ENCODE data around the gene SLC8A1.

SLC8A1 gene

DNA sequence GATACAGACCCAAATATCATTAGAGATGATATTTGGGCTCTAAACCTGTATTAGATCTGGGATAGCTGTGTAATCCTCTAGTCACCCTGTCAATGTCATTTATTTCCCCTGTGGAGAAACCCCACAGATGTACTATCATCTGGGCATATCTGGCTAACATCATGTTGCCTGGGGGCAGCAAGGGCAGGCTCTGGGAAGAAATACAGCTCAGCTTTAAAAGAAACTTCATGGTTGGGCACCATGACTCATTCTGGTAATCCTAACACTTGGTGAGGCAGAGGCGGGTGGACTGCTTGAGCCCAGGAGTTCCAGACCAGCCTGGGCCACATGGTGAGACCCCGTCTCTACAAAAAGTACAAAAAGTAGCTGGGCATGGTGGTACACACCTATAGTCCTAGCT lies 282.5 kb downstream of the SLC8A1 start:
- TF ChIP-seq GLIS3 (CRISPR knock-in tag; IDR thresholded peaks at IDR 0.05) (no peak), RARB (CRISPR knock-in tag; IDR thresholded peaks at IDR 0.05) (0 out of 2 replicates have a peak, but pooled peaks have one; percentile 45)
- ATAC-seq = peak; percentile 89

DNA sequence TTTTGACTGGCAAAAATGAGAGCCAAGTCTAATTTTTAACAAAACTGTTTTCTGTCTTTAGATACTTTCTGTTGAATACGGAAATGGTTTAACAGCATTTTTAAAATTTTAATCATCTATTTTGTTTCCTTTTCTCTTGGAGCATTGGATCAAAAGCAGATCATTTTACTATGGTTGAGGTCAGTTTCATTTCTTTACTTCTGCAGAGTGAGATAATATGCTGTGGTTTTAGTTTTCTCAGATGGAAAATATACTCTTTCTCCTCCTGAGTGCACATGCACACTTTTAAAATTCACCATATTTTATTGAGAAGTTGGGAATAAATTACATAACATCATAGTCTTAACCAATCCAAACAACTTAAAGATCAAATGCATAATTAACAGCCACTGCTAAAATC lies 283.3 kb downstream of the SLC8A1 start:
- ATAC-seq = peak; percentile 53
- no peak for TF ChIP-seq ISL1 (CRISPR knock-in tag; IDR thresholded peaks at IDR 0.05)
- TF ChIP-seq TOX (CRISPR knock-in tag; IDR thresholded peaks at IDR 0.05; ENCODE audit: borderline replicate concordance) = no peak
- TF ChIP-seq BACH2 (CRISPR knock-in tag; IDR thresholded peaks at IDR 0.05; ENCODE audit: borderline replicate concordance) = no peak
- TF ChIP-seq, protein P1, sequence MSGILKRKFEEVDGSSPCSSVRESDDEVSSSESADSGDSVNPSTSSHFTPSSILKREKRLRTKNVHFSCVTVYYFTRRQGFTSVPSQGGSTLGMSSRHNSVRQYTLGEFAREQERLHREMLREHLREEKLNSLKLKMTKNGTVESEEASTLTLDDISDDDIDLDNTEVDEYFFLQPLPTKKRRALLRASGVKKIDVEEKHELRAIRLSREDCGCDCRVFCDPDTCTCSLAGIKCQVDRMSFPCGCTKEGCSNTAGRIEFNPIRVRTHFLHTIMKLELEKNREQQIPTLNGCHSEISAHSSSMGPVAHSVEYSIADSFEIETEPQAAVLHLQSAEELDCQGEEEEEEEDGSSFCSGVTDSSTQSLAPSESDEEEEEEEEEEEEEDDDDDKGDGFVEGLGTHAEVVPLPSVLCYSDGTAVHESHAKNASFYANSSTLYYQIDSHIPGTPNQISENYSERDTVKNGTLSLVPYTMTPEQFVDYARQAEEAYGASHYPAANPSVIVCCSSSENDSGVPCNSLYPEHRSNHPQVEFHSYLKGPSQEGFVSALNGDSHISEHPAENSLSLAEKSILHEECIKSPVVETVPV (CRISPR knock-in tag; IDR thresholded peaks at IDR 0.05) = no peak
- TF ChIP-seq ZFP3 (CRISPR knock-in tag; IDR thresholded peaks at IDR 0.05) = no peak

DNA sequence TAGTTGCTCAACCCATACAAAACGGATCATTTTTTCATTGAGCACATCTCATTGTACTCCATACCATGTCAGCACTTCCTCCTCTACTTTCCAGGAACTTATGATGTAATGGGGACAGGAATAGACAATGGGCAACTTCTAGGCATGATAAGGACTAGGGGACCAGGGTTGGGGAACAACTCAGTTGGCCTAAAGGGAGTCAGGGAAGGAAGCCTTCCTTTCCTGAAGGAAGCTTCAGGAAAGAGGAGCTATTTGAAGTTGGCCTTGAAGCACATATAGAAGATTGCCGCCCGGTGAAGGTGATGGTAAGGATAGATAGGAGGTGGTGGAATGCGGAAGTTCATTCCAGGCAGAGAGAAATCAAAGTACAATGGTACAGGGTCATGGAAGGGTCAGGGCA lies 283.9 kb downstream of the SLC8A1 start:
- ATAC-seq = no peak; the same call in 2 of the 3 replicates
- TF ChIP-seq ZNF70 (CRISPR knock-in tag; IDR thresholded peaks at IDR 0.05) (no peak), ZC3H10 (CRISPR knock-in tag; IDR thresholded peaks at IDR 0.05) (no peak), GLIS3 (CRISPR knock-in tag; IDR thresholded peaks at IDR 0.05) (no peak), ZFP30 (CRISPR knock-in tag; IDR thresholded peaks at IDR 0.05) (no peak), ESRRG (CRISPR knock-in tag; IDR thresholded peaks at IDR 0.05) (no peak), ZNF8 (CRISPR knock-in tag; IDR thresholded peaks at IDR 0.05) (no peak), SNAI2 (CRISPR knock-in tag; IDR thresholded peaks at IDR 0.05) (no peak), PPARA (CRISPR knock-in tag; IDR thresholded peaks at IDR 0.05; ENCODE audit: borderline replicate concordance) (no peak), ZNF565 (CRISPR knock-in tag; conservative IDR thresholded peaks at IDR 0.05; ENCODE audit: low read depth) (no peak)
- TF ChIP-seq, protein P2, sequence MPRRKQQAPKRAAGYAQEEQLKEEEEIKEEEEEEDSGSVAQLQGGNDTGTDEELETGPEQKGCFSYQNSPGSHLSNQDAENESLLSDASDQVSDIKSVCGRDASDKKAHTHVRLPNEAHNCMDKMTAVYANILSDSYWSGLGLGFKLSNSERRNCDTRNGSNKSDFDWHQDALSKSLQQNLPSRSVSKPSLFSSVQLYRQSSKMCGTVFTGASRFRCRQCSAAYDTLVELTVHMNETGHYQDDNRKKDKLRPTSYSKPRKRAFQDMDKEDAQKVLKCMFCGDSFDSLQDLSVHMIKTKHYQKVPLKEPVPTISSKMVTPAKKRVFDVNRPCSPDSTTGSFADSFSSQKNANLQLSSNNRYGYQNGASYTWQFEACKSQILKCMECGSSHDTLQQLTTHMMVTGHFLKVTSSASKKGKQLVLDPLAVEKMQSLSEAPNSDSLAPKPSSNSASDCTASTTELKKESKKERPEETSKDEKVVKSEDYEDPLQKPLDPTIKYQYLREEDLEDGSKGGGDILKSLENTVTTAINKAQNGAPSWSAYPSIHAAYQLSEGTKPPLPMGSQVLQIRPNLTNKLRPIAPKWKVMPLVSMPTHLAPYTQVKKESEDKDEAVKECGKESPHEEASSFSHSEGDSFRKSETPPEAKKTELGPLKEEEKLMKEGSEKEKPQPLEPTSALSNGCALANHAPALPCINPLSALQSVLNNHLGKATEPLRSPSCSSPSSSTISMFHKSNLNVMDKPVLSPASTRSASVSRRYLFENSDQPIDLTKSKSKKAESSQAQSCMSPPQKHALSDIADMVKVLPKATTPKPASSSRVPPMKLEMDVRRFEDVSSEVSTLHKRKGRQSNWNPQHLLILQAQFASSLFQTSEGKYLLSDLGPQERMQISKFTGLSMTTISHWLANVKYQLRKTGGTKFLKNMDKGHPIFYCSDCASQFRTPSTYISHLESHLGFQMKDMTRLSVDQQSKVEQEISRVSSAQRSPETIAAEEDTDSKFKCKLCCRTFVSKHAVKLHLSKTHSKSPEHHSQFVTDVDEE (CRISPR knock-in tag; IDR thresholded peaks at IDR 0.05) = no peak
- TF ChIP-seq, protein P3, sequence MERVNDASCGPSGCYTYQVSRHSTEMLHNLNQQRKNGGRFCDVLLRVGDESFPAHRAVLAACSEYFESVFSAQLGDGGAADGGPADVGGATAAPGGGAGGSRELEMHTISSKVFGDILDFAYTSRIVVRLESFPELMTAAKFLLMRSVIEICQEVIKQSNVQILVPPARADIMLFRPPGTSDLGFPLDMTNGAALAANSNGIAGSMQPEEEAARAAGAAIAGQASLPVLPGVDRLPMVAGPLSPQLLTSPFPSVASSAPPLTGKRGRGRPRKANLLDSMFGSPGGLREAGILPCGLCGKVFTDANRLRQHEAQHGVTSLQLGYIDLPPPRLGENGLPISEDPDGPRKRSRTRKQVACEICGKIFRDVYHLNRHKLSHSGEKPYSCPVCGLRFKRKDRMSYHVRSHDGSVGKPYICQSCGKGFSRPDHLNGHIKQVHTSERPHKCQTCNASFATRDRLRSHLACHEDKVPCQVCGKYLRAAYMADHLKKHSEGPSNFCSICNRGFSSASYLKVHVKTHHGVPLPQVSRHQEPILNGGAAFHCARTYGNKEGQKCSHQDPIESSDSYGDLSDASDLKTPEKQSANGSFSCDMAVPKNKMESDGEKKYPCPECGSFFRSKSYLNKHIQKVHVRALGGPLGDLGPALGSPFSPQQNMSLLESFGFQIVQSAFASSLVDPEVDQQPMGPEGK (CRISPR knock-in tag; IDR thresholded peaks at IDR 0.05; ENCODE audit: borderline replicate concordance) = no peak
- TF ChIP-seq, protein P4, sequence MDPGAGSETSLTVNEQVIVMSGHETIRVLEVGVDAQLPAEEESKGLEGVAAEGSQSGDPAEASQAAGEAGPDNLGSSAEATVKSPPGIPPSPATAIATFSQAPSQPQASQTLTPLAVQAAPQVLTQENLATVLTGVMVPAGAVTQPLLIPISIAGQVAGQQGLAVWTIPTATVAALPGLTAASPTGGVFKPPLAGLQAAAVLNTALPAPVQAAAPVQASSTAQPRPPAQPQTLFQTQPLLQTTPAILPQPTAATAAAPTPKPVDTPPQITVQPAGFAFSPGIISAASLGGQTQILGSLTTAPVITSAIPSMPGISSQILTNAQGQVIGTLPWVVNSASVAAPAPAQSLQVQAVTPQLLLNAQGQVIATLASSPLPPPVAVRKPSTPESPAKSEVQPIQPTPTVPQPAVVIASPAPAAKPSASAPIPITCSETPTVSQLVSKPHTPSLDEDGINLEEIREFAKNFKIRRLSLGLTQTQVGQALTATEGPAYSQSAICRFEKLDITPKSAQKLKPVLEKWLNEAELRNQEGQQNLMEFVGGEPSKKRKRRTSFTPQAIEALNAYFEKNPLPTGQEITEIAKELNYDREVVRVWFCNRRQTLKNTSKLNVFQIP (CRISPR knock-in tag; IDR thresholded peaks at IDR 0.05; ENCODE audit: borderline replicate concordance, low read depth) = no peak

DNA sequence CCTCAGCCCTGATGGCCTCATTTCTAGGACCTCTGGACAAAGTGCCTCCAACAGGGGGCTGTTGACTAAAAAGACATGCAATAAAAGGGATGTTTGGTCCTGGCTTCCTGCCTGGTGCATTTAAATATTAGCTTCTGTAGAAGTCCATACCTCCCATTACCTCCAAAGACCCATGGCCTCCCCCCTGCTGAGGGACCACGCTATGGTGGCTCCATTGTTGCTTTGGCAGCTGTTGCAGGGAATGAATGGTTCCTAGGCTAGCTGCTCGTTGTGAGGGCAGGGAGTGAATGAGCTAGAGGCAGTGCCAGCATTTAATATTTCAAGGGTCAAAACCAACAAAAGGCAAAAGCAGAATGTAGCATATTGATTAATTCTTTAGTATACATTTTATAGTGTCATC lies 285.9 kb downstream of the SLC8A1 start:
- ATAC-seq = no peak
- TF ChIP-seq ZC3H10 (CRISPR knock-in tag; IDR thresholded peaks at IDR 0.05) = no peak
- TF ChIP-seq, protein P1 (CRISPR knock-in tag; IDR thresholded peaks at IDR 0.05) = no peak
- no peak for TF ChIP-seq ZFP30 (CRISPR knock-in tag; IDR thresholded peaks at IDR 0.05)
- no peak for TF ChIP-seq CSDC2 (CRISPR knock-in tag; IDR thresholded peaks at IDR 0.05)
- TF ChIP-seq PPARA (CRISPR knock-in tag; IDR thresholded peaks at IDR 0.05; ENCODE audit: borderline replicate concordance) = no peak
- TF ChIP-seq, protein P3 (CRISPR knock-in tag; IDR thresholded peaks at IDR 0.05; ENCODE audit: borderline replicate concordance) = no peak
- TF ChIP-seq TCF4 (CRISPR knock-in tag; IDR thresholded peaks at IDR 0.05; ENCODE audit: borderline replicate concordance) = no peak

Measured in SK-N-SH treated with all-trans-retinoic acid at 6 μM for 48 hours (cell line).